Left lobe of liver (tissue), 2 donors: ENCODE measurements around the gene BRPF1. TPM values are rescaled to one million over a fixed set of nuclear protein-coding genes. Genes with fewer than 3 reads are reported as not detected.
"Not testable (repeated sequence)": the region's sequence is repeated elsewhere in the genome, so short reads cannot be mapped to it uniquely, and the experiment has no call there.

Experiments used
- ATAC-seq: fragments of 200-7000 bp; cut with Tn5 transposase; one replicate; pipeline ENCODE4 v1.9.1; 2020; ENCODE audit warnings: mild to moderate bottlenecking, moderate library complexity
- DNase-seq: peaks from one replicate; pipeline ENCODE4 v3.0.0-alpha.2; 2020; ENCODE audit warnings: low spot score
- total RNA-seq: library from RNA; stranded (reverse); gene quantifications from one replicate; pipeline ENCODE4 v1.2.1, GENCODE V29; 2021
- donor health status: DM: no; HTN: no; CAD: no; lungs with moderate emphysema.
- donor health status: DM: no; HTN: yes; CAD: no.

Gene BRPF1
- total RNA-seq, 1 donor from 2014 or later: 5.9 TPM

DNA sequence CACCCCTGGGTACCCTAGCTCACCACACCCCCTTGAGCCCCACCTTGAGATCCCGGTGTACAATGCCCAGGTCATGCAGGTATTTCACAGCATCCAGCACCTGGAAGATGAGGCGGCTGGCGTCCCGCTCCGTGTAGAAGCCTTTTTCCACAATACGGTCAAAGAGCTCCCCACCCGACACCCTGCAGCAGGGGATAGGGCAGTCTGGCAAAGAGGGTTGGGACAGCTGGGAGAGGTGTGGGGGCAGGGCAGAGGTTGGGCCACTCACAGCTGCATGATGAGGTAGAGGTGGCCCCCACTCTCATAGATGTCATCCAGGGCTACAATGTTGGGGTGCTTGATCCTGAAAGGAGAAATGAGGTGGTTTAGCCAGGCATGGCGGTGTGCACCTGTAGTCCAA is 31.3 kb downstream of the BRPF1 start:
- DNase-seq: no peak
- no peak for ATAC-seq

DNA sequence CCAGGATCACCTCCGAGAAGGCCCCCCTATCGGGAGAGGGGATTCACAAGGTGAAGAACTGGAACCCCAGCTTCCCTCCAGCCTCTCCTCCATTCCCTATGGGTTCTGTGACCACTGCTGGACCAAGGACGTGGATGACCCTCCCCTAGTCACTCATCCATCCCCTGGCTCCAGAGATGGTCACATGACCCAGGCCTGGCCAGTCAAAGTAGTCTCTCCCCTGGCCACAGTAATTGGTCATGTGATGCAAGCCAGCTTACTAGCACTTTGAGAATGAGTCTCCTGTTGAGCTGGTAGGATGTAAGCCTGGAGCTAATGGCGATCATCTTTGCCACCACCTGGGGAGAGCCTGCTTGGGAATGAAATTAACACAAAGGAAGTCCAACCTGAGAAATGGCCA is 34.3 kb downstream of the BRPF1 start:
- no peak for ATAC-seq
- no peak for DNase-seq

DNA sequence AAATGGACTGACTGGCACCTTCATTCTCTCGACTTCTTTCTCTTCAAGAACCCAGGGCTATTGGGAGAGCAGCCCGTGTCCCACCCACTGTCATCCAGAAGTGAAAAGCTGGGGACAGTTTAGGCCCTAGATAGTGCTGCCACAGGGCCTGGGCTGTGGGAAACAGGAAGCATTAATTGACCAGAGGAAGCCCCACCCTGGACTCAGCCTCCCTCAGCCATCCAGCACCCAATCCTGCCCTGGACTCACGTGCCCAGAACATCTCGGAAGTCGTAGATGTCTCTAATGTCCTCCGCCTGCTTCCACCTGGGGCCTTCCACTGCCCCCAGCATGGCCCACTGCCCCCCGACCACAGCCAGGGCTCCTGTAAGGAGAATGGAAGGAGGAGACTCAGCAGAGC is 35.9 kb downstream of the BRPF1 start:
- ATAC-seq: no peak
- no peak for DNase-seq

DNA sequence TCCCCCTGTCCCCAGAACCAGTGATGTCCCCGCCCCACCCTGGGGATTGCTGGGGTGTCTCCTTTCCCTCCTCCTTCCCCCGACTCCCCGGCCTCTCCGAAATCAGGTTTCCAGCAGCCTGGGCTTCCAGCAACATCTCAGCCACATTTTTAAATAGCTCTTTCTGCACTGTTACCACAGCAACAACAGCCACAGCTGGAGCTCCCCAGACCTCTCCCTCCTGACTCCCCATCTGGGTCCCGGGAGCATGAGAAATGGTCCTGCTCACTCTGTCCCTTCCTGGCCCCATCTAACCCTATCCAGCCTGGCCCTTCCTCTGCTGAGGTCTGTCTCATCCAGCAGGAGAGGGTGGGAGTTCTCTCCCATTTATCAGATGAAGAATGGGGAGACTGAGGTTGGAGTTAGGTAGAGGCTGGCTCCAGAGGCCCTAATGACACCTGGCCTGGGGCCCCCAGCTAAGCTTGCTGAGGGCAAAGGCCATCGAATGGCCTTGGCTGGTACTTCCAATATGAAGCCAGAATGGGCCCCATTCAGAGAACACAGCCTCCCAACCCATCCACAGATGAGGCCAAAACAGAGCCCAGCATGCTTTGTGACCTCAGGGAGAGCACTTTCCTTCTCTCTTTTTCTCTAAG is 36.7 kb downstream of the BRPF1 start:
- ATAC-seq (no peak), DNase-seq (no peak)

DNA sequence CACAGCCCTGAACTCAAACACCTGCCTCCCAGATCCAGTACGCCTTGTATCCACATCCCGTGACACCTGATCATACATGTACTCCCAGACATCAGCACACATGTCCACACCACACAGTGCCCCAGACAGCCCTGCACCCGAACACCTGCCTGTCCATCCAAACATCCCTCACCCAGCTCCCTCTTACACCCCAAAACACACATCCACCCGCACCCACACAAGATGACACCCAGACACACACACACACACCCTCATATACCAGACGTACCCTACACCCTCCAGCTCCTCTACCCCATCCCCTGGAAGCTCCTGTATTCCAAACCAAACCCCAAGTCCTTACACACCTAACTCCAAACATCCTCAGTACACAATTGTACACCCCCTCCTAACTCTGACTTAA is 37.5 kb downstream of the BRPF1 start:
- ATAC-seq (no peak), DNase-seq (no peak)

DNA sequence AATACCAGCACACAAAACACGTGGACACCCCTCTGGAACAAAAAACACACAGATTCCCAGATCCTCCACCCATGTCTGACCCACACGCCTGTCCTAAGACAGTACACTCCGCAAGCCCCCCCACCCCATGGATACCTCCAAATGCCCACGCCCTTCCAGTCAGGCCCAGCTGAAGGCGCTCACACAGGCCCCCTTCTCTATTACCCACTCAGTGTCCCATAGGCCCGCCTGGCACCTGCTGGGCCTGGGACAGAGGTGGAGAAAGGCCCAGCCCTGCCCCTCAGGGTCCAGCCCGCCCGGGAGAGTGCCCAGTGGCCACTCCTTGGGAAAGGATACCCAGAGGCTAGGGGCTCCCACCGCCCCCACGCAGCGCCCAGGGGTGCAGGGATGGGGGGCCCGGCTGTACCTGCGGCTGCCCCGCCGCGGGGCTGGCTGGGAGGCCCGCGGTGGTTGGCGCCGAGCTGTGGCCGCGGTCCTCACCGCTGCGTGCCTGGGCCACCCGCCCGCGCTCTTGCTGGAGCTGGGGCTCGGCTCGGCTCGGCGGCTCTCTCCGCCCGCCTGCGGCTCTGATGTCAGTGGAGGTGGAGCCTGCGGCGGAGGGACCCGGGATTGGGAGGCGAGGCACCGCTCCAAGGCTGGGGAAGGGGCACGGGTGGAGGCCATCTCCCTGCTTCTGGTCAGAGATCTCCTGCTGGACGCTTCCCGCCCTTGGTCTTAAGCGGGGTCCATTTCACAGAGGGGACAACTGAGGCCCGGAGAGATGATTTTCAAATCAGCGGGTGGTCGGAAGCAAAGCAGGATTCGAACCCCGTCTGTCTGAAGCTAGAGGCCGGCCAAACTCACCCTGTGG is 38.1 kb downstream of the BRPF1 start, which contains the start of gene CAMK1:
CAMK1 (minus strand) TSS at position 522 of the 850 bp plus-strand sequence. CDS start 2,198 bp downstream, outside the sequence.
- ATAC-seq: peak; percentile 92
- DNase-seq: peak; percentile 90

DNA sequence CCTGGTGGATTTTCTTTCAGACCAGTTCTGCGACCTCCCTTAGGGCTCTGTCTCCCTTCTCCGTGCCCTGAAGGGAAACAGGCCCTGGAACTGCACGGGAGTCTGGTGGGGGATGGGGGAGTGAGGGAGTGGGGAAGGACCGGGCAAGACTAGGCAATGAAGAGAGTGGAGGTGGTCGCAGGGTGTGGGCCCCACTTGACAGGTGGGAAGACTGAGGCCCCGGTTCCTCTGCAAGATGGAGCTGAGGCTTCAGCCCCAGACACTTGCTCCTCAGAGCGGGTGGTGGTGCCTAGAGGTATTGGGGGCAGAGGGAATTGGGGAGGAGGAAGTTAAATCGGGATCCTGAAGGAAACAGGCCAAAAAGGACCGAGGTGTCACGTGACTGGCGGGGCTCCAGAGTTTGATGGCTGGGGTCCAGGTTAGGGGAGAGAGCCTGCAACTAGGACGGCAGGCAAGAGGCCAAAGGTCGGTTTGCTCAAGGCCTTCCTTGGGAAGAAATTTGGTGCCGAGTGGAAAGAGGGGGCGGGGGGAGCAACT is 38.8 kb downstream of the BRPF1 start:
- peak; percentile 99 for DNase-seq
- ATAC-seq: peak; percentile 64

DNA sequence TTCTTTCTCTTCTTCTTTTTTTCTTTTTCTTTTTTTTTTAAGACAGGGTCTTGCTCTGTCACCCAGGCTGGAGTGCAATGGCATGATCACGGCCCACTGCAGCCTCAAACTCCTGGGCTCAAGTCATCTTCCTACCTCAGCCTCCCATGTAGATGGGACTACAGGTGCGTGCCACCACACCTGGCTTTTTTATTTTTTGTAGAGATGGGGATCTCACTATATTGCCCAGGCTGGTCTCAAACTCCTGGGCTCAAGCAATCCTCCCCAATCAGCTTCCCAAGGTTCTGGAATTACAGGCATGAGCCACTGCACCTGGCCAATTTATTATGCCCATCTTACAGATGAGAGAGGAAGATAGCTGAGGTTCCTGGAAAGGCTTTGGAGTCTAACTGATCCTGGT is 39.5 kb downstream of the BRPF1 start:
- not testable (repeated sequence) for DNase-seq, ATAC-seq

DNA sequence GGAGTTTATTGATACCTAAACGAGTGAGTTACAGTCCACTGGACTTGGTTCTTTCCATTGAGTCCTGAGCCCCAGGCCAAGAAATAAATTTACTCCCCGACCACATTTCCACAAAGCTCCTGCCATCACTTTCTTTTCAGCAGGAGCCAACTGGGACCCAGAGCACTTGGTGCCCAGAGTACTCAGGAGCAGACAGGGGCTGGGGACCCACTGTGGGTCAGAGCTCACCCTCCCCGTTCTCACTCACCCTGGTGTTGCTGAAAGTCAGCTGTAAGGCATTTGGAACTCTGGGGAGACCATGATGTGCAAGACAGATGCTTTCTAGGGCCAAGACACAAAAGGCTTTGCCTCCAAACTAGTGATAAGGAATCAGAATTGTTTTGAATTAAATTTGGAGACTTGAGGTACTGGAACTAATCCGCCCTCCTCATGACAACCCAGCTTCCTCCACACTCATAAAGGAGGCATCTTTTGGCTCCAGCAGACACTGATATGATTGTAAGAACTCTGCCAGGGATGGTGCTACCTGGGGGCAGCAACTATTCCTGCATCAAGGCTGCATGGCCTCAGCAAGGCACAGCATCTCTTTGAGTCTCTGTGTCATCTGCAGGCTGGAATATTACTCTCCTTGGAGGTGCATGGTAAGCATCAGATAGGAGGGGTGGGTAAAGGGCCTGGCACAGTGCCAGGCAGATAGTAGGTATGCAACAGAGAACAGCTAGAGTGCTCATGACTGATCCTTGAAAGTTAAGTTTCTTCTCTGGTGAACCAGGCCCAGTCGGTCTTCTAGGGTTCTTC is 45.6 kb downstream of the BRPF1 start:
- ATAC-seq: no peak
- no peak for DNase-seq

DNA sequence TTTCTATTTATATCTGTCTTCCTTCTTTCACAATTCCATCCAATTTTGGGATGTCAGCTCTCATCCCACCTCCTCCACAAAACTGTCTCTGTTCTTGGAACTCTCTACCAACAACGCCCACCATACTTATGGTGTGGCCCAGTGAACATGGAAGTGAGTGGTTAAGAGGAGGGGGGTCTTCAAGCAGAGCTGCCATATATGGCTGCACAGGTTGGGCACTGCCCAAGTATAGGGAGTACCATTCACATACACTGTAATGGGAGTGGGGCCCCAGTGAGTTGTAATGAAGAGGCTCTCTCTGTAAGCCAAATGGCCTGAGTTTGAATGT is 46.1 kb downstream of the BRPF1 start:
- DNase-seq: no peak

DNA sequence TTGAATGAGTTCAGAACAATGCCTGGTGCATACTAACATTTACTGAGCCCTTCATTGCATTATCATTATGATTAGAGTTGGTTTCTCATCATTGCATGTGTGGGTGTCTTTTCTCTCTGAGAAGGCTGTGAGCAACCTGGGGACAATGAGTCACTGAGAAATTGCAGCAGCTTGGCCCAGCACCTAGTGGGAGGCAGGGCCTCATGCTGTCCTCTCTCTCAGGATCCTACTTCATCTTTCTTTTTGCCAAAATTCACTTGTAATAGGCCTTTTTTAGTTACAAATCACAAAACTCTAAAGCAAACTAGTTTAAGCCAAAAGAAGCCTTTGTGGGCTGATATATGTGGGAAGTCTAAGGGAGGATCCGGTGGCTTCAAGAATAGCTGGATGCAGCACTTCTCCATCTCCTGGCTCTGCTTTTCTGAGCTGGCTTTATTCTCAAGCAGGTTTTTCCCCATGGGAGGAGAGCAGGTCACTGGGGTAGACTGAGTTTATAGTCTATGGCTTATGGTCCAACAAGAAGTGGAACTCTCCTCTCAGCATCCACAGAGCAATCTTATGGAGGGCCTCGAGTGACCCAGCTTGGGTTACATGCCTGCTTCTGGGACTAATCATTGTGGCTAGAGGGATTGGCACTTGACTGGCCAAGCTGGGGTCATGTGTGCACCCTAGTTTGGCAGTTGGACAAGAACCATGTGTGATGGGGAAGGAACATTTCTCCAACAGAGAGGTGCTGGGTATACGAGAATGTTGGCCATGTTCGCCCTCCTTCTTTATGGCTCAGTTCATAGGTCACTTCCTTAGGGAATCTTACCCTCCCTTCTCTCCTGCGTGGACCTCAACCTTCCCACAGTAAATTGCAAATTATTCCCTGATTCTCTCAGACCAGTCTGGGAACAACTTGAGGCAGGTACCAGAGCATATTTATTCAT is 46.9 kb downstream of the BRPF1 start:
- ATAC-seq (peak; percentile 14), DNase-seq (no peak)

More for the DNA sequence above, 46.1 kb downstream of the BRPF1 start:
- ATAC-seq: no peak

DNA sequence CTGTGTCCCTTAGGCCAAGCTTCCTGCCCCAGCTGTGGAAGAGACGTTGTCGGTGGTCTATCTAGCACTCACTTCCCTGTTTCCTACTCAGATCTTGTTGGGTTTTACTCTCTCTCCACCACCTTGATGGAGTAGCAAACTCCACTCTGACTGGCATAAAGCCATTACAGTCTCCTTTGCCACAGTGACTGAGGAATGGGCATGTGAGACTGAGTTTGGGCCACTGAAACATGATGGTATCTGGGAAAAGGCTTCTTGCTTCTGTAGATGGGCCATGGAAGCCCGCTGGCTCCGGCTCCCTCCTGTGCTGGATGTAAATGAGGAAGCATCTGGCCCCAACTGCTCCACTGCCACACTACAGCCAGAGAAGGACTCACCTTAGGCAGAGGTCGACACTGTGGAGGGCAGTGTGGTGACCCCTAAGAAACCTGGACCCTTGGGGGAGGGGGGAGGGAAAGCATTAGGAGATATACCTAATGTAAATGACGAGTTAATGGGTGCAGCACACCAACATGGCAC is 47.6 kb downstream of the BRPF1 start:
- no peak for ATAC-seq
- no peak for DNase-seq

DNA sequence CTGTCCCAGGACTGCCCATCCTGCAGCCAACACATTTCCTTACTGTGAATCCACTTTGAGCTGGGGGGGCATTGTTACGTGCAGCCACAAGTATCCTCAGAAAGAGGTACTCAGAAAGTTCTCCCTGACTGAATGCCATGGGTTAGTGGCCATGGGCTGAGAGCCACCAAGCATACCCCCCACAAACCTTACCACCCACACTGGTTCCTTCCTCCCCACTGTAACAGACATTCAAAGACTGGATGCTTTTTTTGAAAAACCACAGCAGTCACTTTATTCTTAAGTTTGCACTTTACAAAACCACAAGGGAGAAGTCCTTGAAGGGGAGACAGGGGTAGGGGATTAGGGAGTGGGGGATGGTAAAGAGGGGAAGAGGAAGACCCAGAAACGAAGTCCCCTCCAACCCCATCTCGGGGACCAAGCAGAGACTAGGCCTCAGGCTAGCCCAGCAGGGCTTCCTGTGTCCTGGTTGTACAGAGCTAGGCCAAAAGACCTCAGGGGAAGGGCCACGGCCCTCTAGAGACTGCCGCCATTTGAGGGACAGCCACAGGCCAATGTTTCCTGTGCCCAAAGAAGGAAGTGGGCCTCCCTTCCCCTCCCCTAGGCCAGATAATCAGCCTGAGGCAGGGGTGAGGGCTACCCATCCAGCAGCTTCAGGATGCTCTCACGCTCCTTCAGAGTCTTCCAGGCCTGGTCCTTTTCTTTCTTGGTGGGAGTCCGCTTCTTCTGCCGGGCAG is 48.4 kb downstream of the BRPF1 start:
- ATAC-seq (peak; percentile 23), DNase-seq (no peak)

DNA sequence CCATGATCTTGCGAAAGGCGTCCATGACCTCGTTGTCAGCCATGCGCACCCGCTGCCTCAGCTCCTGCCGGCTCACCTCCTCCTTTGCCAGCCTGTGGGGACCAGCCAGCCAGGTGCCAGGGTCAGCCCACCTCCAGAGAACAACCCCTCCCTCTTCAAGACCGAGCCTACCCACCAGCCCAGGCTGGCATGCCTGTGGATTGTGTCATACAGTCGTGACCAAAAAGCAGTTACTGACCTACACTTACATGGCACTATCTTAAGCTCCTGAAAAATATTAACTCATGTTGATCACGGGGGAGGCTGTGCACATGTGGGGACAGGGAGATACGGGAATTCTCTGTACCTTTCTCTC is 48.9 kb downstream of the BRPF1 start:
- DNase-seq (peak; percentile 73), ATAC-seq (peak; percentile 79)

DNA sequence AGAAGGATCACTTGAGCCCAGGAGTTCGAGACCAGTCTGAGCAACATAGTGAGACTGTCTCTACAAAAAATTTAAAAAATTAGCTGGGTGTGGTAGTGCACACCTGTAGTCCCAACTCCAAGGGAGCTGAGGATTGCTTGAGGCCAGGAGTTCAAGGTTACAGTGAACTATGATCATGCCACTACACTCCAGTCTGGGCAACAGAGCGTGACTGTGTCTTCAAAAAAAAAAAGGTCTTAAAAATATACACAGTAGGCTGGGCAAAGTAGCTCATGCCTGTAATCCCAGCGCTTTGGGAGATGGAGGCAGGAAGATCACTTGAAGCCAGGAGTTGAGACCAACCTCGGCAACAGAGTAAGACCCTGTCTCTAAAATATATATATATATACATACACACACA is 49.4 kb downstream of the BRPF1 start:
- ATAC-seq (peak; percentile 2), DNase-seq (no peak)

DNA sequence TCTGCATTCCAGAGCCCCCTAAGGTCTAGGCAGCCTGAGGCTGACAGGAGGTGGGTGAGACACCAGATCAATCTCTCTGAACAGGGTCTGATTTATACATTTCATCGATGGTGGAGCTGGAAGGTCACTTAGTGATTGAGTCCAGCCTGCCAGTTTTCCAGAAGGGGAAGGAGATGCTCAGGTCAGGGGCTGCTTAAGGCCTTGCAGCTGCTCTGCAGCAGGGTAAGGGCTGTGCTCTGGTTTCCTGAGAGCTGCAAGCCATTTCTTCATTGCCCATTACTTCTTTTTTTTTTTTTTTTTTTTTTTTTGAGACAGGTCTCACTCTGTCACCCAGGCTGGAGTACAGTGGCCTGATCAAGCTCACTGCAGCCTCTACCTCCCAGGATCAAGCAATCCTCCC is 50.0 kb downstream of the BRPF1 start:
- ATAC-seq (no peak), DNase-seq (no peak)

DNA sequence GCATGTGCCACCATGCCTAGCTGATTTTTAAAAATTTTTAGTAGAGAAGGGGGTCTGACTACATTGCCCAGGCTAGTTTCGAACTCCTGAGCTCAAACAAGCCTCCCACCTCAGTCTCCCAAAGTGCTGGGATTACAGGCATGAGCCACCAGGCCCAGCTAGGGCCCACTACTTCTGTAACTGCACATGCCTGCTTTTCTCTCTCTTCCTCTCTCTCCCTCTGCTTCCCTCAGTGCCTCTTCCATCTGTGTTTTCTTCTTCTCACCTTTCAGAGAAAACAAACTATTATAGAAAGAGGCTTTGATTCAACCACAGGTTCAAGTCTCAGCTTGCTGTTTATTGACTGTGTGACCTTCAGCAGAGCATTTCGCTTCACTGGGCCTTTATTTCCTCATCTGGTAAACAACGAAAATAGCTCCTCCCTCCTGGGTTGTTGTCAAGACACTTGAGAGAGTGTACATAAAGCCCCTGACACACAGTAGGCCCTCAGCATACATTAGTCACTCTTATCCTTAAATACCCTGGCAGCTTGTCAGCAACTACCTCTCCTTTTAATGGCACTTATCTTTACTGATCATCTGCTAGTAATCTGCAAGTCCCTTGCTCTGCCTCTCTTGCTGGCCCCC is 50.6 kb downstream of the BRPF1 start:
- ATAC-seq (peak; percentile 44), DNase-seq (no peak)

DNA sequence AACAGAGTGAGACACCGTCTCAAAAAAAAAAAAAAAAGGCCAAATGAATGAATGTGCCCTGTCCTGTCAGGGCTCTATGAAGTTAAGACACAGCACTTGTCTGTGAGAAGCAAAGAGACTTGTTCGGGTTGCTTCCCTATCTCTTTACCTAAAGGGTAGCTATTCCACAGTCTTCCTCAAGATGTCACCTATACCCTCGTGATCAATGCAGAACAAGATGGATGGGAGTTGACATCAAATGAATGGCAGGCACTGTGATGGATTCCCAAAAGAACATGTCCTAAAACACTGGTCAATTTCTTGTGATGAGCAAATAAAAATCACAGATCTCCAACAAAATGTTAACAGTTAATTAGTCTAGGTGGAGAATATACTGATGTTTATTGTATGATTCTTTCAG is 51.2 kb downstream of the BRPF1 start:
- no peak for DNase-seq
- ATAC-seq: peak; percentile 19

DNA sequence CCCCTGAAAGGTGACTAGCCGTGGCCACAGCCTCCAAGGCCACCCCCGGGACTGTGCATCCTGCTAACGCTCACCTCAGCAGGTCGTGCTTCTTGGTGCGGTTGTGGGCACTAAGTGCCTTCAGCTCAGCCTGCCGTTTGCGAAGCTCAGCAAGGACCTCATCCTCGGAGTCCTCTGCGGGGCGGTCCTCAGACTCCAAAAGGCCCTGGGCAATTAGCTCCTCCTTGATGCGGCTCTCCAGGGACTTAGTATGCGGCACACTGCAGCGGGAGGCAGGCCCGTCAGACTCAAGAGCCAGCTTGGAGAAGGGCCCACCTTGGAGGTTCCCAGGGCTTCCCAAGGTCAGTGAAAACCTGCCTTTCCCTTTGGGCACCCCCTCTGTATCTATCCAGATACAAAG is 52.4 kb downstream of the BRPF1 start:
- DNase-seq (no peak), ATAC-seq (no peak)
